Choroid plexus epithelial cell (primary cell): ENCODE data around the gene TUBGCP5.
A peak's percentile ranks its signal among the peaks of the same experiment; 100 is the strongest.

ENCODE experiments used
- DNase-seq: peaks from one replicate; pipeline ENCODE4 v3.0.0-alpha.2; 2010; ENCODE audit warnings: low read depth
- H3K4me3 ChIP-seq: 2 replicates; pipeline ENCODE4 v1.5.1; 2011; ENCODE audit warnings: low read depth, mild to moderate bottlenecking, control low read depth, low read length, moderate library complexity
- TF ChIP-seq, protein P1 (sequence below): conservative IDR thresholded peaks from 2 replicates; pipeline ENCODE4 v1.5.1; 2011; ENCODE audit warnings: low read depth, mild to moderate bottlenecking, control low read depth, inconsistent platforms, low read length, moderate library complexity

Gene TUBGCP5

DNA sequence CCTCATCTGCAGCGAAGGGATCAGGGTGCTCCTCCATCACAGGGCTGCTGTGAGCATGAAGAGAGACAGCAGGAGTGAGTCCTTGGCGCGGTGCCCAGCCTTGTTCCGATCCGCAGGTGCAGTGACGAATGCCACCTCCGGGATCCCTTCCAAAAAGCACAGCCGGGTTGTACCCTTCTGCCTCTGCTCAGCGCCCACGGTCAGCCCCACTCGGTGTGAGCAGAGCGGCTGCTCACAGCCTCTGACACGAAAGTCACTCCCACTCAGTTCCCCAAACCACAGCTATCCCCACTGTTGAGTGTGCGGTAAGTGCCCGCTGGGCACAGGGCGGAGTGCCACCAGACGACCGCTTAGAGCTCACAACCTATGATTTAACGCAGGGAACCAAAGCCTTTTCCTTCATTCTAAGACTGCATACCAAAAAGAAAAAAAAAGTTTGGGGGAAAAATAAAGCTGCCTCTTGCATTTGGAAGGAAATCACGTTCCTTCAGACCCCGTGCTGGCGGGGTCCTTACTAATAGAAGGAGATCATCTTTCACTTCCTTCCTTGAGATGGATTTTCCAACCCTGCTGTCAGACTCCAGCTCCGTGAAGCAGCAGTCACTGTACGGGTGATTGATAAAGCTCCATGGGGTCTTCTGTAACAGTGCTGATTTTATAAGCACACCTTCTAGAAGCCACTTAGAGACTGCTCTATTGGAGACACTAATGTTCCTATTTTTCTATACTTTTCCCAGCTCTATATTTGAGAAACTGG, 34.7 kb upstream of the TUBGCP5 start:
- DNase-seq = peak; percentile 4
- TF ChIP-seq, protein P1, sequence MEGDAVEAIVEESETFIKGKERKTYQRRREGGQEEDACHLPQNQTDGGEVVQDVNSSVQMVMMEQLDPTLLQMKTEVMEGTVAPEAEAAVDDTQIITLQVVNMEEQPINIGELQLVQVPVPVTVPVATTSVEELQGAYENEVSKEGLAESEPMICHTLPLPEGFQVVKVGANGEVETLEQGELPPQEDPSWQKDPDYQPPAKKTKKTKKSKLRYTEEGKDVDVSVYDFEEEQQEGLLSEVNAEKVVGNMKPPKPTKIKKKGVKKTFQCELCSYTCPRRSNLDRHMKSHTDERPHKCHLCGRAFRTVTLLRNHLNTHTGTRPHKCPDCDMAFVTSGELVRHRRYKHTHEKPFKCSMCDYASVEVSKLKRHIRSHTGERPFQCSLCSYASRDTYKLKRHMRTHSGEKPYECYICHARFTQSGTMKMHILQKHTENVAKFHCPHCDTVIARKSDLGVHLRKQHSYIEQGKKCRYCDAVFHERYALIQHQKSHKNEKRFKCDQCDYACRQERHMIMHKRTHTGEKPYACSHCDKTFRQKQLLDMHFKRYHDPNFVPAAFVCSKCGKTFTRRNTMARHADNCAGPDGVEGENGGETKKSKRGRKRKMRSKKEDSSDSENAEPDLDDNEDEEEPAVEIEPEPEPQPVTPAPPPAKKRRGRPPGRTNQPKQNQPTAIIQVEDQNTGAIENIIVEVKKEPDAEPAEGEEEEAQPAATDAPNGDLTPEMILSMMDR = no peak
- no peak overlapping the region for H3K4me3 ChIP-seq

DNA sequence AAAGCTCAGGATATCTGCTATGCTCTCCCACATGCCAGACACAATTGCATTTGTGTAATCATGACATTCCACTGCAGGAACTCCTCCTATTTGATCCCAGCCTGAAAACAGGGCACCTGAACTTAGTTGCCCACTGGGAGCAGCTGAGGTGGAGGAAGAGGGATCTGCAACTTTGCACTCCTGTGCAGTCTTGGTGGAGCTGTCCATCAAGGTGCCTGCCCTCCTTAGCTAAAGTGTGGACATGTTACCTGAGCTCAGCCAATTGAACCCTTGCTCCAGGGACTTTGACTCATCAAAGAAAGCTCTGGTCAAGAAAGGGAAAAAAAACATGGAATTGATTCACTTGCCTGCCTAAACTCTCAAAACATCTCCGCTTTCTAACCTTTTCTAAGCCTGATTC, 33.3 kb upstream of the TUBGCP5 start:
- DNase-seq = no peak
- TF ChIP-seq, protein P1 = no peak
- H3K4me3 ChIP-seq = no peak overlapping the region

DNA sequence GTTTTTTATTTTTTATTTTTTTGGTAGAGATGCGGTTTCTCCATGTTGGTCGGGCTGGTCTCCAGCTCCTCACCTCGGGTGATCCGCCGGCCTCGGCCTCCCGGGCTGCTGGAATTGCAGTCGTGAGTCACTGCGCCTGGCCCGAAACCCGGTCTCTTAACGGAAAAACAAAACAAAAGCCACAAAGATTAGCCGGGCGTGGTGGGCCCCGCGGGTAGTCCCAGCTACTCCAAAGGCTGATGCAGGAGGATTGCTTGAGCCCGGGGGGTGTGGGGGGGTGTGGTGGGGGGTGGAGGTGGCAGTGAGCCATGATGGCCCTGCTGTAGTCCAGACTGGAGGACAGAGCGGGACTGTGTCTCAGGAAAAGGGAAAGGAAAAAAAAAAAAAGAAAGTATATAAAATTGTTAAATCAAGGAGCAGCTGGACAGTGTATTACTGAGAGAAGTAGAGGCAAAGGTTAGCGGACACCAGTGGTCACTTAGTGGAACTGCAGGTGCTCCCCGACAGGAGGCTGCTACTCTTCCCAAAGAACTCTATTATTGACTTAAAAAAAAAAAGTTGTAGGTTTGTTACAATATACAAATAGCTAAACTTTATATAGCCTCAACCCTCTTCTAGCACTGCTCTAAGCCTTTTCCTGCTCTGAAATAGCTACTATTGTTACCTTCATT, 30.3 kb upstream of the TUBGCP5 start:
- no peak overlapping the region for H3K4me3 ChIP-seq
- DNase-seq = no peak
- TF ChIP-seq, protein P1 = peak; percentile 7

DNA sequence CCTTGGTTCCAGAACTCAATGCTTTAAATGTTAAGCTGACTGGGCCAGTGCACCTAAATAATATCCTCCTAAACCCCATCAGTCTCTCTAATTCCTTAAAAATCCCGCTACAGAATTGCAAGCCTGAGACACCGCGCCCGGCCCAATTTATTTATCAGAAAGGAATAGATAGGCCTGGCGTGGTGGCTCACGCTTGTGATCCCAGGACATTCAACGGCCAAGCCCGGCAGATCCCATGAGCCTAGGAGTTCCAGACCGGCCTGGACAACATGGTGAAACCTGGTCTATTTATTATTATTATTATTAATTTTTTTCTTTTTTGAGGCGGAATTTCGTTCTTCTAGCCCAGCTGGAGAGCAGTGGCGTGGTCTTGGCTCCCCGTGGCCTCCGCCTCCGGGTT, 28.0 kb upstream of the TUBGCP5 start:
- H3K4me3 ChIP-seq = no peak overlapping the region
- no peak for DNase-seq
- TF ChIP-seq, protein P1 = no peak

DNA sequence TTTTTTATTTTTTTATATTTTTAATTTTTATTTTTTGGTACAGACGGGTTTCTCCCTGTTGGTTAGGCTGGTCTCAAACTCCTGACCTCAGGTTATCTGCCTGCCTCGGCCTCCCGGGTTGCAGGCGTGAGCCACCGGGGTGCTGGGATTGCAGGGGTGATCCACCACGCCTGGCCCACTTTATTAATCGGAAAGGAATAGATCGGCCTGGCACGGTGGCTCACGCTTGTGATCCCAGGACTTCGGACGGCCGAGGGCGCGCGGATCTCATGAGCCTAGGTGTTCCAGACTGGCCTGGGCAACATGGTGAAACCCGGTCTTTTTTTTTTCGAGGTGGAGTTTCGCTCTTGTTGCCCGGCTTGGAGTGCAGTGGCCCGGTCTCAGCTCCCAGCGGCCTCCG, 26.5 kb upstream of the TUBGCP5 start:
- no peak for DNase-seq
- TF ChIP-seq, protein P1 = no peak
- no peak overlapping the region for H3K4me3 ChIP-seq

DNA sequence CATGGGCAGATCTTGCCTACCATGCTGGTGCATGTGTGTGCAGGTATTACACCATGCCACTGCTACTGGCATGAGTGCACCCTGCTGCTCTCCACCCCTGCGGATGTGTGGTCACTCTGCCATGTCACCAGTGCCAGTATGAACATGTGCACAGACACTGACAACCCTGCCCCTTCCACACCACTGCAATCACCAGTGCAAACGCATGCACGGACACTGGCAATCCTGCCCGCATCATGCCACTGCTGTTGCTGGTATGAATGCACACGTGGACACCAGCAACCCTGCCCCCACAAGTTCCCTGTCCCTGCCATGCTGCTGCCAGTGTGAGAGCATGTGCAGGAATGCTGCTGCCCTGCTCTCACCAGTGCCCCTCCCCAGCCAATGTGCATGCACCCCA, 24.8 kb upstream of the TUBGCP5 start:
- H3K4me3 ChIP-seq = no peak overlapping the region
- DNase-seq = no peak
- TF ChIP-seq, protein P1 = no peak

DNA sequence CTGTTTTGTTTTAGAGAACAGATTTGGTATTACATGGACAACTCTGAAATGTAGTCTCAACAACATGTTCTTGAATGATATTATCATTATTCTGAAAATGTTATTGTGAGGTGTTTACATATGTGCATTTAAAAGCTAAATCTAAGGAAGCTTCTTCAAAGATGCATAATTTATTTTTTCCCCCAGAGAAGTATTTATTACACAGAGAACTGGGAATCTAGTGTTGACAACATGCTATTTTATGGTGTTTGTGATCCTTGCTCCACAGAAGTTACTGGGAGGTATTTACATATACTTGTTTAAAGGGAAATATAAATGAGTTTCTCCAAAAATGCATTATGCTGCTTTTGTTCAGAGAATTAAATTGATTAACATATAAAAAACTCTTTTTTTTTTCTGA, 18.3 kb upstream of the TUBGCP5 start:
- H3K4me3 ChIP-seq = no peak overlapping the region
- TF ChIP-seq, protein P1 = no peak
- no peak for DNase-seq
